Mucosa of descending colon (tissue), 3 donors: Measurements from ENCODE around the gene SLC7A6OS. TPM values are rescaled to one million over a fixed set of nuclear protein-coding genes. Genes with fewer than 3 reads are reported as not detected.

Experiments
- ATAC-seq: fragments of 200-7000 bp; cut with Tn5 transposase; one replicate; pipeline ENCODE4 v1.9.1; 2020; ENCODE audit warnings: mild to moderate bottlenecking, moderate library complexity
- DNase-seq, 3 donors: peaks; one replicate each; pipeline ENCODE4 v3.0.0-alpha.2; 2020
- H3K36me3 ChIP-seq: fragments of 200-600 bp; one replicate; pipeline ENCODE4 v1.8.0; 2021; ENCODE audit warnings: low read depth, mild to moderate bottlenecking
- H3K4me1 ChIP-seq: fragments of 200-600 bp; one replicate; pipeline ENCODE4 v1.8.0; 2021; ENCODE audit warnings: low read depth, mild to moderate bottlenecking
- H3K4me3 ChIP-seq: fragments of 200-600 bp; one replicate; pipeline ENCODE4 v1.8.0; 2021; ENCODE audit warnings: mild to moderate bottlenecking
- H3K9me3 ChIP-seq: fragments of 200-600 bp; one replicate; pipeline ENCODE4 v1.8.0; 2021; ENCODE audit warnings: mild to moderate bottlenecking
- intact Hi-C, 2 donors: fragments of 100-400 bp; cut with DNase I in 1 of 2; cut with micrococcal nuclease in 1 of 2; formaldehyde crosslinking; loops; one replicate each; pipeline versions ENCODE4 v1.11.0 to v1.11.1; 2022; cut with DNase I, micrococcal nuclease
- total RNA-seq, 3 donors: library from RNA; stranded (reverse); fragmentation: NEBNext Ultra II Directional in 2 of 3; extraction: Animal tissue kit (Norgen Biotek cat#: 25700) in 2 of 3; gene quantifications; one replicate each; pipeline versions ENCODE4 v1.2.1 to v1.2.4, GENCODE V29; 2021 to 2023
- TF ChIP-seq, protein P1 (sequence below): fragments of 200-600 bp; IDR thresholded peaks from one replicate; pipeline ENCODE4 v1.8.0; 2022; ENCODE audit warnings: antibody characterized with exemption, mild to moderate bottlenecking
- donor health status: DM: no; HTN: no; CAD: no; lungs with moderate emphysema.
- donor health status: DM: no; HTN: no; CAD: no.
- donor health status: DM: no; HTN: yes; CAD: no.

Gene SLC7A6OS
- total RNA-seq, 3 donors from 2014 or later: 16.2 to 22.0 (median 18.4) TPM

DNA sequence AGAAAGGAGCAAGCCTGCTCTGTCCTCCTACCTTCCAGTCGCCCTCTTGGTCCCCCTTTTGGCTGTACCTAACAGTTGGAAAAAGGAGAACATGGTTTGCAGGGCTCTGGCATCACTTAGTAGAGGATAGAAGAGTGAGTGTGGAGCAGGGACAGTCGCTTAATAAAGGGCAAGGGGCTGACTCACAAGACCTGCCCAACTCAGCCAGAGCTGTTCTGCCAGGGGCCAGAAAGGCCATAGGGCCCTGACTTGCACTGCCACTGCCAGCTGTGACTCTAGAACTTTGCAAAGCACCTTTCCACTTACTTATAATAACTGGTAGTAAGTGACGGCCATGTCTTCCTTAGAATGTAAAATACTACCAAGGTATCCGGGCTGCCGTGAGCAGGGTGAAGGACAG lies 13.6 kb upstream of the SLC7A6OS start:
- no peak for DNase-seq
- ATAC-seq: no peak
- H3K4me3 ChIP-seq: no peak overlapping the region
- intact Hi-C loops: no loop called here
- TF ChIP-seq, protein P1, sequence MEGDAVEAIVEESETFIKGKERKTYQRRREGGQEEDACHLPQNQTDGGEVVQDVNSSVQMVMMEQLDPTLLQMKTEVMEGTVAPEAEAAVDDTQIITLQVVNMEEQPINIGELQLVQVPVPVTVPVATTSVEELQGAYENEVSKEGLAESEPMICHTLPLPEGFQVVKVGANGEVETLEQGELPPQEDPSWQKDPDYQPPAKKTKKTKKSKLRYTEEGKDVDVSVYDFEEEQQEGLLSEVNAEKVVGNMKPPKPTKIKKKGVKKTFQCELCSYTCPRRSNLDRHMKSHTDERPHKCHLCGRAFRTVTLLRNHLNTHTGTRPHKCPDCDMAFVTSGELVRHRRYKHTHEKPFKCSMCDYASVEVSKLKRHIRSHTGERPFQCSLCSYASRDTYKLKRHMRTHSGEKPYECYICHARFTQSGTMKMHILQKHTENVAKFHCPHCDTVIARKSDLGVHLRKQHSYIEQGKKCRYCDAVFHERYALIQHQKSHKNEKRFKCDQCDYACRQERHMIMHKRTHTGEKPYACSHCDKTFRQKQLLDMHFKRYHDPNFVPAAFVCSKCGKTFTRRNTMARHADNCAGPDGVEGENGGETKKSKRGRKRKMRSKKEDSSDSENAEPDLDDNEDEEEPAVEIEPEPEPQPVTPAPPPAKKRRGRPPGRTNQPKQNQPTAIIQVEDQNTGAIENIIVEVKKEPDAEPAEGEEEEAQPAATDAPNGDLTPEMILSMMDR: no peak
- no peaks in the 10 kb centered on the region for H3K9me3 ChIP-seq
- H3K4me1 ChIP-seq: no peaks in the 10 kb centered on the region
- no peaks in the 10 kb centered on the region for H3K36me3 ChIP-seq

DNA sequence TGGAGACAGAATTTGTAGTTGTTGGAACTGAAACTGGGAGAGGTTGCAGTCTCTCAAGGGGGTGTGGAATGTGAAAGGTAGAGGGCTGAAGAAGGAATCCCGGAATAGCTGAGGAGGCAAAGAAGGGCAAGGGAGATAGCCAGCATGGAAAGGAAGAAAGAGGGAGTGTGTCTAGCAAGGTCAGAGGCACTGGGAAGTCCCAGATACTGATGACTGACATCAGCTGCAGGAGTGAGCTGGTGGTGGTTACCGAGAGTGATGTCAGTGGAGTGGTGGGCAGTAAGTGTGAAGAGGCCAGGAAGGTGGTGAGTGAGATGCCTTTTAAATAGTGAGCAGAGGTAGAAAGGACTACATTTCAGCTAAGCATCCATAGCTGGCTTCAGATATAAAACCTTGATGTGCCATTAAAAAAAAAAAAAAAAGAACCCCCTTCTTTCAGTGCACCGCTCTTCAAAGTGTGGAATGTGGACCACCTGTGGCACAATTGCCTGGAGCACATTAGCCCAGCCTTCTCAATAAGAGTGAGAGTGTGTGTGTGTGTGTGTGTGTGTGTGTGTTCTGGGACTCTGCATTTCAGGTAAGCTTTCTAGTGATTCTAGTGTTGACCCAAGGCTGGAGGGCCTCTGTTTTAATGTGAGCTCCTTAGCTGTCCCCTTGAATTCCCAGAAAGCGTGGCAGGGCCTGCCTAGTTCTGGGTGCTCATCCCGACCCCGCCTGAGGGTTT lies 8.6 kb upstream of the SLC7A6OS start:
- no peak for DNase-seq
- H3K4me1 ChIP-seq: no peaks in the 10 kb centered on the region
- TF ChIP-seq, protein P1: no peak
- H3K4me3 ChIP-seq: no peak overlapping the region
- peaks cover 4% of the 10 kb centered on the region for H3K36me3 ChIP-seq
- intact Hi-C loops: no loop called here
- ATAC-seq: no peak
- no peaks in the 10 kb centered on the region for H3K9me3 ChIP-seq

DNA sequence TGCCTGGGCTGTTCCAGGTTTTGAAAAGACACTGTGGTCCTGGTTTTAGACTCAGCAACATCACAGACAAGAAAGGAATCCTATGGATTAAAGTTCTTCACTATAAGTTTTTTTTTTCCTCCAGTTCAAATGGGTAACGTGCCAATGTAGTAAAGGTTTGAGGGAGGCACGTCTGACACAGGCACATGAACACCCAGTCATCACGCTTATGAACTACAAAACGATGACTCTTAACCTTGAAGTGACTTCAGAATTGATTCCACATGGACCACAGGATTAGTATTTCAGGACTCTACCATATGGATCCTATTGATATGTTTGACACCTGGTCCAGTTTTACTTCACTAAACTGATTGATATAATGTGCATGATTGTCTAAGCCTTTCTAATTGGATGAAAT lies 2.4 kb upstream of the SLC7A6OS start:
- peaks cover 19% of the 10 kb centered on the region for H3K4me1 ChIP-seq
- DNase-seq (no peak), ATAC-seq (no peak)
- intact Hi-C loops: no loop called here
- no peaks in the 10 kb centered on the region for H3K9me3 ChIP-seq
- no peak overlapping the region for H3K4me3 ChIP-seq
- TF ChIP-seq, protein P1: no peak
- H3K36me3 ChIP-seq: peaks cover 4% of the 10 kb centered on the region

DNA sequence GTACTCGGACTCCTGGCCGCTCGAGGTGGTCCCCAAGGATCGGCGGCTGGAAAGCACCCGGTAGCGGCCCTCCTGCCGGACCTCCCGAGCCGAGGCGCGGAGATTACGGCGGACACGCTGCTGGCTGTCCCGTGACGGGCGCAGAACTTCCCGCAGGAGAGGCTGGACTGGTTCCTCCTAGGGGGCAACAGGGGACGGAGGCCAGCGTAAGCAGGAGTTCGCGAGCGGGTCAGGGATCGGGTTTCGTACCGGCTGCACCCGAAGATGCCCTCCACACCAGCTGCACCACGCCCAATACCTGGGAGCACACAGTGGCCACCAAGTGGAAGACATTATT lies 341 bp downstream of the SLC7A6OS start:
- Histone ChIP-seq H3K4me3 (peak overlapping the region; percentile 78), H3K36me3 (no peaks in the 10 kb centered on the region), H3K9me3 (no peaks in the 10 kb centered on the region), H3K4me1 (peaks cover 19% of the 10 kb centered on the region)
- TF ChIP-seq, protein P1: no peak
- ATAC-seq (peak; percentile 63), DNase-seq (no peak)
- intact Hi-C loops: no loop called here

DNA sequence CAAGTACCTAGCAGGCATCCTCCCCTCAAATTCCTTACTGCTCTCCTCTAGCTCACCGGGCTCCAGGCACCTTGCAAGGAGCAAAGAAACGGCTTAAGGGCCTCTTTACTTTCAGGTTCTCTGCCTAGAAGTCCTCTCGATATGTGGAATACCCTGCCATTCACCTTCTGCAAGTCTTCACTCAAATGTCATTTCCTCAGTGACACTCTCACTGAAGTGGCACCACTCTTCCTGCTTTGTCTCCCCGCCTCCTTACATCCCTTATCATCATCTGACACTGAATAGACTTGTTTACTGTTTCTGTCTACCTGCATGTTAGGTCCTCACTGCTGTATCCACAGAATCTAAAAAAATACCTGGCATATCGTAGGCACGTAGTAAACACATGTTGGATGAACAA lies 947 bp downstream of the SLC7A6OS start:
- no peaks in the 10 kb centered on the region for H3K36me3 ChIP-seq
- peak overlapping the region; percentile 78 for H3K4me3 ChIP-seq
- intact Hi-C loops: no loop called here
- no peaks in the 10 kb centered on the region for H3K9me3 ChIP-seq
- H3K4me1 ChIP-seq: peaks cover 19% of the 10 kb centered on the region
- DNase-seq: no peak
- no peak for ATAC-seq
- TF ChIP-seq, protein P1: no peak

DNA sequence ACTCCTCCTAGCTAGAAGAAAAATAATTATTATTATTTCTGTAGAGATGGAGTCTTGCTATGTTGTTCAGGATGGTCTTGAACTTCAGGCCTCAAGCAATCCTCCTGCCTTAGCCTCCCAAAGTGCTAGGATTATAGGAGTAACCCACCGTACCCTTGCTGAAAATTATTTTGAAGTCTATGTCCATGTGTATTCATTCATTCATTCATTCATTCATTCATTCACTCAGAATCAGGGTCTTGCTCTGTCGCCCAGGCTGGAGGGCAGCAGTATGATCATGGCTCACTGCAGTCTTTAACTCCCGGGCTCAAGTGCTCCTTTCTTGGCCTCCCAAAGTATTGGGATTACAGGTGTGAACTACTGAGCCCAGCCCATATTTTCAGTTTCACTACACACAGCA lies 4.1 kb downstream of the SLC7A6OS start:
- Histone ChIP-seq H3K36me3 (no peaks in the 10 kb centered on the region), H3K4me3 (no peak overlapping the region), H3K4me1 (peaks cover 16% of the 10 kb centered on the region), H3K9me3 (no peaks in the 10 kb centered on the region)
- TF ChIP-seq, protein P1: no peak
- no peak for DNase-seq
- ATAC-seq: no peak
- intact Hi-C loops: no loop called here
